ENCODE data around the gene IGFBP5.

Gene IGFBP5

GRCh38 chr2:216636551-216637450, 58.5 kb downstream of the IGFBP5 start:
- peak; percentile 2 for DNase-seq

DNA sequence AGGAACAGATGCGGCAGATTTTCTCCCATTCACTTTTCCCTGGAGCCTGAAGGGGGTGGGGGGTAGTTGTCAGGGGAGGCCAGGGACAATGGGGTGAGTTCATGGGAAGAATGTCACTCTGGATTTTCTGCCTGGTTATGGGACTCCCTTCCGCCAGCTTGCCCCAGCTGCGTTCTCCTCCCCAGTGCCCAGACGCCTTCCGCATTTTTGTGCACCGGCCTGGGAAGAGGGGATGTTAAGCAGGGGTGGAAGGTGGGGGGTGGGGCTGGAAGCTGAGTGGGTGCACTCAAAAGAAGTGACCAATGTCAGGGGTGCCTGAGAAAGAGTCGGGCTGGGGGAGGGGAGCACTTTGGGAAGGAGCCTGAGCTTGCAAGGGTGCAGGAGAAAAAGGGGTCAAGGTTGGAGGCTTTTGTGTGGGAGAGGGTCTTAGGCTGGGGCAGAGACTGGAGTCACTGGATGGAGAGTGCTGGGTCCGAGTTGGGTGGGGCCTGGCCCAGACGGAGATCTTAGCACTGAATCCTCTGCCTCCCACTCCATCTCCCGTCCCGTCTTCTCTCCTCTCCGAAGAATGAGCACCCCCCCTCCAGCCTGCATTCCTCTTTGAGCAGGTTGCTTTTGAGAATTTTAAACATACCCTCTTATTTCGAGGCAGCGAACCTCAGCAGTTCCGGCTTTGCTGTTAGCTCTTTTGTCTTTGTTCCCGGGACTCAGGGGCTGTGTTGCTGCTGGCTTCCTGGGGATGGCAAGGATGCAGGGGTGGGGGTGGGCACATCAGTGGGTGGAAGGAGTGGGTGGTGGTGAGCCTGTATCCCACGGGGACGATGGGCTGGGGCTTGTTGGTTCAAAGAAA, 59.4 kb downstream of the IGFBP5 start:
- no peak for DNase-seq

- no peak for DNase-seq
Measured at GRCh38 chr2:216635171-216635570, 60.2 kb downstream of the IGFBP5 start.

DNA sequence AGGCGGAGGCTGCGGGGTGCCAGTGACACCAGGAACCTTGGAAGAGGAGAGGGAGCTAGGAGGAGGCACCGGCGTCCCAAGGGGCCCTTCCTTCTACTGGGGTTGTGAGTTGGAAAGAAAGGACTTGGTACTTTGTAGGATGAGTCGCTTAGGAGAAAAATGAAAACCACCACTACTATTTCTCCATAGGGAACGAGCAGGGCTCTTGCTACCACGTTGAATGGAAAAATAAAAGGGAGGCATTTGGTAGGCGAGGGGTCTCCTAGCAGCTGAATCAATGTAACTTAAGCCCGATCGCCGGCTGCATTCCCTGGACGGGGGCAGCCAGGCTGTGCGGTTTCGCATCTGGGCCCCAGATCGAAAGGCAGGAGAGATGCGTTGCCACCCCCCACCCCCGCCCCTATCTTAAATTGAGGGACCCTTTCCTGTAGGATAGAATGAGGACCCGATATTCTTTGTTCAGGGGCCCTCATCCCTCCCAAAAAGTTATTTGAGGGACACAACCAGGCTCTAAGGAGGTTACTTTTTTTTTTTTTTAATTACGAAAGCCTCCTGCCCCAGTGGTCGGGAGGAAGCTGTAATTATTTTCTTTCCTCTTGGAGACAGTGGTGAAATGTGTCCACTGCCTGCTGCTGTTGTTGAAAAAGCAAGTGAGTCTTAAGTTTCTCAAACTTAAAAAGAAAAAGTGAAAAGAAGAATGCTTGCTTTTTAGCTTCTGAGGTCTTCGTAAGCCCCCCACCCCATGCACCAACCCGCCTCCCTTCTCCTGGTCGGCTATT, 60.8 kb downstream of the IGFBP5 start:
- DNase-seq, result no peak

GRCh38 chr2:216633616-216634369, 61.6 kb downstream of the IGFBP5 start:
- no peak for DNase-seq

- peak; percentile 6 for DNase-seq
Measured at GRCh38 chr2:216632952-216633615, 62.3 kb downstream of the IGFBP5 start, which contains the start of gene IGFBP2. Gene IGFBP2 (plus strand): TSS chr2:216633420. CDS start chr2:216633524, 104 bp downstream.

- no peak for DNase-seq
Measured at GRCh38 chr2:216632346-216632951, 62.9 kb downstream of the IGFBP5 start.

DNA sequence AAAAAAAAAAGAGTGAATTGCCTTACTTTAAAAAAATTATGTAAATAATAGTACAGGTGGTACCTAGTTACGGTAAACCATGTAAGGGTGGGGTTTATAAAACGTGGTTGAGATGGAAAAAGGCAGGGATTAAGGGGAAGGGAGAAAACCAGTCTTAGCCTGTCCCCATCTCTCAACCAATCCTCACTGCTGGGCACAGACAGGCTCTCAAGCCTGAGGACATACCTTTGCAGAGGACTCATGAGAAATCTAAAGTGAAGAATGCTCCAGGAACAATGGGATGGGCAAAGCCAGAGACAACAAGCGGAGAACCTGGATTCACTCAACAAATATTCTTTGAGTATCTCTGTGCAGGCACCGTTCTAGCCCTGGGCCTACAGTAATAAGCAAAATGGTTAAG, 65.6 kb downstream of the IGFBP5 start:
- DNase-seq, result no peak

DNA sequence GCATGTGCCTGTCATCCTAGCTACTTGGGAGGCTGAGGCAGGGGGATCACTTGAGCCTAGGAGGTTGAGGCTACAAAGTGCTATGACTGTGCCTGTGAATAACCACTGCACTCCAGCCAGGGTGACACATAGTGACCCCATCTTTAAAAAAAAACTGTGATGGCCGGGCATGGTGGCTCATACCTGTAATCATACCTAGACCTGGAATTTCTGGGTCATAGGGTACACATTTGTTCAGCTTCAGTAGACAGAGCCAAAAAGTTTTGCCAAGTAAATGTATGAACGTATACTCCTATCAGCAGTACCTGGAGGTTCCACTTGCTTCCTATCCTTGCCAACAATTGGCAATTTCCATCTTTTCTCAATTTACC, 68.5 kb downstream of the IGFBP5 start:
- DNase-seq, result no peak

GRCh38 chr2:216626168-216626874, 69.0 kb downstream of the IGFBP5 start:
- DNase-seq, result no peak

DNA sequence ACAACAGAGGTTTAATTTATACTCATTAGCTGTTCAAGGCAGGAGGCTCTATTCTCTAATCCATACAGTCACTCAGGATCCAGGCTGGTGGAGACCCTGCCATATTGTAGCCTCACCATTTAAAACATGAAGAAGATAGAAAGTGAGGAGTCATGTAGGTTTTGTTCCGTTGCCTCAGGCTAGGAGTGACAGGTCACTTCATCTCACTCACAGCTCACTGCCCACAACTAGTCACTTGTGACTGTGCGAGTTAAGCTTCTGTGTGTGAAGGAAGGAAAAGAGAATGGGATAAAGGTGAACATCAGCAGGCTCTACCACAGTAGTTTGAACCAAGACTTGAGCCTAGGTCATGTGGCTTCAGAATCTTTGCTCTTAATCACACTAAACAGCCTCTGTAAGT, 71.1 kb downstream of the IGFBP5 start:
- no peak for DNase-seq

DNA sequence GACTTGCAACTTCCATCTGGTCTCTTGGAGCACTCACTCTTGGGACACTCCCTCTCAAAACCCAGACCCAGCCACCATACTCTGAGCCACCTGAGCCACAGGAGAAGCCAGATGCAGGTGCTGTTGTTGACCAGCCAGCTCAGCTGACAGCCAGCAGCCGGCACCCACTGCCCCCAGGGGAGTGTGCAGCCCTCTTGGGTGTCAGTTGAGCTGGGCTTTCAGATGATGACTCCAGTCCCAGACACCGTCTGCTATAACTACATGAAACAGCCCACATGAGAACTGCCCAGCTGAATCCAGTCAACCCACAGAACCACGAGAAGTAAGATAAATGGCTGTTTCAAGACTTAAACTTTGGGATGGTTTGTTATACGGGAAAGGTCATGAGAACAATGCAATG, 72.8 kb downstream of the IGFBP5 start:
- DNase-seq, result no peak
